ENCODE results near the gene MED12L.

MED12L gene

DNA sequence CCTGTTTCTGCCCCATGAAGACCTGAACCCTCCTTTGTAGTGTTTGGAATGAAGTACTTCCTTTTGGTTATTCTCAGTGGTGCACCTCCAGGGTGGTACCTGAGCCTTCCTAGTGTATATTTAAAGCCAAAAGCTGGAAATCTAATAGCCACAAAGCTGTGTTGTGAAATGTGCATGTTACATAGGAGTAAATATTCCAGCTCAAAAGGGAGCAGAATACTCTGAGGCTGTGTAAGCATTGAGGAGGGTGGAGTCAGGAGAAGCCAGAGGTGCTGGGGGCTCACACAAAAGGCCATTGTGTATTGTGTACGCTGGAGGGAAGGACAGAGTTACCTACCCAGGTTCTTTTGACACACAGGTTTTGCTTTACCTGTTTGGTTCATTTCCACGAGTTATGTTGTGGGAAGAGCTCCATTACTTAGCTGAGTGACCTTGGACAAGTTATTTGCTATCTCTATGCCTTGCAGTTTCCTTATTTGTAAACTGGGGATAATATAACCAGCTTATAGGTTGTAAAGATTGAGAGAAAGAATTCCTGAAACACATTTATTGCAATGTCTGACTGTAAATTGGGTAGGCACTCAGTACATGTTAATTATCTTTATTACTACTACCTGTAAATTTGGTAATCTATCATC, 92.9 kb downstream of the MED12L start:
- DNase-seq = no peak

GRCh38 chr3:151182349-151183079, 97.0 kb downstream of the MED12L start:
- no peak for DNase-seq

GRCh38 chr3:151183265-151183671, 97.8 kb downstream of the MED12L start:
- no peak for DNase-seq

DNA sequence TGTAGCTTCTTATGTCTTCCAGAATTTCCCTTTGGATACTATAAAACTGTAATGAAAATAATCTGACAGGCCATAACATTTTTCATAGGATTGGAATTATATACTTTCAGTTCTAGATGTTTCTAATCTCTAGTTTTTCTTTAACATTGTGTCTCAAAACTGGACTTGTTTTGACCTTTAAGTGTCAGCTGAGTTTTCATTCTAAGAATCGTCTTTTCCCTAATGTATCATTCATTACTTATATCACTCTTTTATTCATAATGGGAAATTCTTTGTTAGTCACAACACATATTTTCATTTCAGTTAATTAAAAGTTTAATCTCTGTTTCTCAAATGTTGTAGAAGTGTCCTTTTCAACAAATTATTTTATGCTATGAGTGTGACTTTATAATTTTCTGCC, 105.6 kb downstream of the MED12L start:
- no peak for DNase-seq

DNA sequence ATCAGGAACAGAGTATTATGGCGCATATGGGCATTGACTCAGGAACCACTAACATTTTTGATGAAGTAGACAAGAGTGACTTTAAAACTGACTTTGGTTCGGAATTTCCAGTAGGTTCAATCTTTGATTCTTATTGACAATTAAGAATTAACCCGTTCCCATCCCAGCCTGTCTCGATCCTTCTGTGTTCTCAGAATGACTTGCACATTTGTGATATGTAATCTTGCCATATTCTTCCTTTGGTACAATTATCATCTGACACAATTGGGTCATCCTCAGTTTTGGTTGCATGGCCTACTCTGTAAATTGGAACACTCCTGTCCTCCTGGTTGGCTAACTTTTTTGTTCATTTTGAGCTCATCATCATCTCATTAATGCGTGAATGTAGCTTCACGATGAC, 107.1 kb downstream of the MED12L start:
- DNase-seq = no peak

GRCh38 chr3:151195826-151196225, 110.4 kb downstream of the MED12L start:
- no peak for DNase-seq

DNA sequence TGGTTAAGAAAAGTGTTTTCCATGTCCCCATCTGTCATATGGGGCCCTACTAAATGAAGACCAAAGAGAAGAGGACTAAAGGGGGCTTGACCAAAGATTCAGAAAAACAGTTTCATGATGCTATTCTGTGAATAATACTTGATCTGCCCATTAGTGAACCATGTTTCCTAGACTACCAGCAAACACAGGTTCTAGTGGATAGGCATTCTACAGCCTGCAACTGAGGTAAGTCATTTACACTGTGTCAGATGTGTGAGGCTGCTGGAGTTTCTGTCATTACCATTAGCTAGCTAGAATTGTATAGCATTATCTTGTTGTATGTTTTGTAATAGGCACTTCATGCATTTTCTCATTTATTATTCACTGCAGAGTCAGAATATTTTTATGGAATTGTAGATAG, 111.0 kb downstream of the MED12L start:
- no peak for DNase-seq

- DNase-seq = no peak
Observed at GRCh38 chr3:151197228-151197627, 111.8 kb downstream of the MED12L start.

- DNase-seq = no peak
Observed at GRCh38 chr3:151197981-151198767, 112.7 kb downstream of the MED12L start.

GRCh38 chr3:151198849-151199248, 113.4 kb downstream of the MED12L start:
- no peak for DNase-seq

DNA sequence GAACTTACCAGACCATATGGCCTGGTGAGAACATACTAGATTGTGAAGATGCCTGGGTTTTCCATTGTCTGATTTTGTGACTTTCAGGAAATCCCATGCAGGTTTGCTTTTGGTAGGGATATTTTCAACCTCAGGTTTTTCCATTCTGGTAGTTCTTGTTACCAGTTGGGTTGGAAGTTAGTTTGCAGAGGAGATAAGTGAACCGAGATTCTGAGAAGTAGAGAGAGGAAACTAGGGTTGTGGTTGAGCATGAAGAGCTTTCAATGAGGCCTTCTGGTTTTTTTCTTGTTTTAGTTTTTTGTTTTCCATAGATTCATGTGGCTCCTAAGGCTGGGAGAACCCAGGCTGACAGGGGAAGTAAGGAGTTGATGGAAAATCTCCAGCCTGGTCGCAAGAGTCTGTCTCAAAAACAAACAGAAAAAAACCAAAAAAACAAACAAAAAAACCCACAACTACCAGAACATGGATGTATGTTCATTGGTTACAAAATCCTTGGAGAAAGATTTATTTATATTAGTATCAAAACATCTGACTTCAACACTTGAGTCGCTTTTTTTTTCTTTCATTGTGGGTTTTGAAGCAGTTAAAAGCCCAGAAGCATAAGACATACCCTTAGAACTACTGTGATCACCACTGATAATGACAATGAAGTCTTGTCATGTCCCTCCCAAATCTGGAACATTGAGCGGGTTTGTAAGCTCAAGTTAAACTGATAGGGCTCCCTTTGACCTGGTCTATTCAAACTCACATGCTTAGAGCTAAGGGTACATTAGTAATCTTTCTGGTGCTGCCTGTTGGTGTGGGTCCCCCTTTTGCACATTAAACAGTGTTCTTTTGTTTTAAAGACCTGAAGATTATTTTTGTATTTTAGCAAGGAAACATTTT, 114.3 kb downstream of the MED12L start:
- no peak for DNase-seq

GRCh38 chr3:151200586-151200985, 115.1 kb downstream of the MED12L start:
- no peak for DNase-seq

DNA sequence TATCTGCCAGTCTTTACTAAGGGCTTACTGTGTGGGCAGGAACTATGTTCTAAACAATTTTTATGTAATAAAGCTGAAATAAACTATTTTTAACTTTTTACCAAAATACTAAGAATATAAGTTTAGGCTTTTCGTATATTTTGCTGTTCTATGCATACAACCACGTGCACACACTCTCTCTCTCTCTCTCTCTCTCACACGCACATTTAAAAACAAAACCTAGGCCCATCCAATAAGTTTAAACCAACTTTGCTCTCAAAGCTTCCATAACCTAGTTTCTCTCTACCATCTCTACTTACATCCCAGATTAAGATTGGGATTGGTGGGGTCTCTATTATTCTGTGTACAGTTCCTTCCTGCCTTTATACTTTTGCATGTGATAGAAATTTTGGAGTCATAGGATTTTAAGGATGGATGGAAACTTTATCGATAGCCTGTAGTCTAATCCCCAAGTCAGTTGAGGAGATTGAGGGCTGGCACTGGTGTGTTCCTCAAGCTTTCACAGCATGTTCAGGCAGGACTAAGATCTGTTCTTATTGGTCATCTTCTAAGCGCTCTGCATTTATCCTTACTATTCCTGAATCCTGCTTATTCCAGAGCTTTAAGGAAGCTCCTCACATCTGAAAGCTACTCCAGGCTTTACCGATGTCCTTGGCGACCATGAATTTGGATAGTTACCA, 115.7 kb downstream of the MED12L start:
- no peak for DNase-seq

DNA sequence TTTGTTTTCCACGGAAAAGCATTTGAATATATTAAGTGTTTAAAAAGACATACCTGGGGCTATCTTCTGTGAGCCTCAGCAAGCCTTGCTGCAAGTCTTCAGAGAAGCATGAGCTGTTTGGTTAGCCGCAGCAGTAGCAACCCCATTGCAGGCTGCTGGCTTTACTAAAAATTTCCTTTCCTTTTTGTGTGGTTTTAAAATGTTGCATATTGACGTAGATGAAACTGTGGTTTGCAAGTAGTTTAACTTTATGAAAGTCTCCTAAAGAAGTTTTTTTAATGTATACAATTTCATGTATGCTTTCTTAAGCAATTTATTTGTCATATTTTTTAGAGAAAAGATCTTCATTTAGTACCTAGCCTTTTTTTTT, 117.6 kb downstream of the MED12L start, which contains the start of gene GPR171:
TSS of gene GPR171 (minus strand) at position 166 of the 370 bp plus-strand sequence. CDS start 3,830 bp downstream, outside the sequence.
- no peak for DNase-seq

GRCh38 chr3:151204530-151205402, 119.3 kb downstream of the MED12L start:
- no peak for DNase-seq

- no peak for DNase-seq
Observed at GRCh38 chr3:151205482-151205881, 120.0 kb downstream of the MED12L start.

DNA sequence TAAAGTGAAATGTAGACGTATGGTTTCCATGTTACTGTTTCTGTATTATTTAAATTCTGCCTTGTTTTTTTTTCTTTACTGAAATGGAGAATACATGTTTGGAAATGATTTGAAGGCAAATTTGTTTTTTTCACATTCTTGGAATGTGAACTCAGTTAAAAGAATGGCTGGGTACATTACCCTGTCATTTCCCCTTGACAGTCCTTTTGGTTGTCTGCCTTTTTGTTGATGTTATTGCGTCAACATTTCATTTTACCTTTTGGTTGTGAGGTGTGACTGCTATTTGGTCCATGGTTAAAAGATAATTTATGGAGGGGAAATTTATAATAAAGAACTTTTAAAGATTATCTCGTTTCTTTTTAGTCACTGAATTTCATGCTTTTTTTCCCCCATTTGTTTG, 120.7 kb downstream of the MED12L start:
- DNase-seq = no peak

DNA sequence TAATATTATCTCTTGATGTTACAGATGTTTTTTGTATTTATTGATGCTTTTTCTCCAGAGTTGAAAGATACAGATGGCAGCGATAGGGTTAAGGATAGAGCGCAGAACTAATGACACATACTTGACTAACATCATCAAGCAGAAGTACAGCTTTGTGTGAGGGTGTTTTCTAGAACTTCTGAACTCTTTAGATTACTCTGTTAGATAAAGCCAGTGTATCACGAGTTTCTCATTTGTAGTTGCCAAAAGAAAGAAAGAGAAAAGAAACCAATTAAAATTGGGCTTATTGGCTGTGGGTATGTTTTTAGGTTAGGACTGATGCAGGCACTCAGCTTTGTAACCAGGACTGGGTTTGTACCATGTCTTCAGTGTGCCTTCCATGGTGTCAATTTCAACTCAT, 124.2 kb downstream of the MED12L start:
- no peak for DNase-seq

DNA sequence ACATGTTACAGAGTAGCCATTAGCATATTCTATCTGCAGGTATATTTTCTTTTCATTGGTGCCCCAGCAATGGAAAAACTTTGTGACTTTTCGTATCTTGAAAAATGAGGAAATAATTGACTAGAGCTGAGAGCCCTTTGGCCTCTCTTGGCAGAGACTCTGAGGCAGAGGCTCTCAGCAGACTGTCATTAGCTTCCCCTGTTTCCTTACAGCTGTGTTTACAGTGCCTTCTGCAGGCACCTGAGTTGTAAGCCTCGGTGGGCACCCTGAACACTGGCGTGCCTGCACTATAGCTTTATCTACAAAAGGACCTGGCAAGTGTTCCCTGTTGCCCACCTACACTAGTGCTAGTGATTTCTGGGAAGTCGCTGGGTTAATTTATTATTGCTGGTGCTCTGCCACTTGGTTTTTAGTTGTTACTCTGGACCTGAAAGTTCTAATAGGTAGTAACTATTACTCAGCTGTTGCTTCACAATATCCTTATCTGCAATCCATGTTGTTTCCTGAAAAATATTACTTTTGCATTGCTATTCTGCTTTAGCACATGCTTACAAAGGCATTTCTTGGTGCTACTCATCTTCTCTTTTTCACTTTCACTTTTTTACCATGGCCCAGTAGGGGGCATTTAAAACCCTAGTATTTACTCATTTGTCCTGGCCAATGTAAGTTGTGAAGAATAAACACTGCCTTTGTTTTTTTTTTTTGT, 125.4 kb downstream of the MED12L start:
- no peak for DNase-seq

GRCh38 chr3:151213151-151213550, 127.7 kb downstream of the MED12L start:
- DNase-seq = no peak

- no peak for DNase-seq
Observed at GRCh38 chr3:151213881-151214280, 128.4 kb downstream of the MED12L start.
